ENCODE results near the gene KRTAP22-1.

Gene KRTAP22-1

DNA sequence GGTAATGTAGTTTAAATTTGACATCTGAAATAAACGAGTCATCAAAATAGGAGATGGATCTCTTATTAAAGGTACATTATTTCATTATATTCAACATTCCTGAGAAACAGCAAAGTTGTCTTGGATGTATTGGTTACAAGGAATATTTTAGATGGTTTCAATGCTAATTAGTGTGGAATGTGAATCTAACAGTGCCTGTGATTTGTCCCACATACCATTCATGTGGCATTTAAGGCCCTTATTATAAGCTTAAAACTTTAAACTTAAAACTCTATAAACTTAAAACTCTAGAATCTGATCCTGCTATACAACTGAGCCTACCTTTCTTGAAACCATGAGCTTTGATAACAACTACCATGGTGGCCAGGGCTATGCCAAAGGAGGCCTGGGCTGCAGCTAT is at the start of gene KRTAP22-1:
Gene KRTAP22-1 (plus strand): TSS at position 301 of the 400 bp plus-strand sequence.
- DNase-seq (ENCODE audit: low spot score): no peak

DNA sequence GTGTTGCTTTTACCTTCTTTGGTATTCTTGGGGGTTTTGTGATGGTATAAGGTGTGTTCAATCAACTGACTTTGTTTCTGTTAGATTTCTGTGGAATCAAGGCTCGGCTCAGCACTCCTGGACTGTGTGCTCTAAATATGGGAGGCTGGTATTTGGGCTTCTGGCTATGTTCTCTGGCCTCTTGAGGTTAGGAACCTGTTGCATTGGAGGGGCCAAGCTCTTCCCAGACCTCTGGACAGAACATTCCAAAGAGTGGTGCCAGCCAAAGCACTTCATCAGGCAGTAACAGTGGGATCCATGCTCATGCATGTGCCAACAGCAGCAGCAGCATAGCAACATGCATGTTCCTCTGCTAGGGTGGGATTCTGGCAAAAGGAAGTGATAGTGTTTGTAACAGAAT is 48.1 kb upstream of the KRTAP22-1 start:
- no peak for DNase-seq (ENCODE audit: low spot score)

DNA sequence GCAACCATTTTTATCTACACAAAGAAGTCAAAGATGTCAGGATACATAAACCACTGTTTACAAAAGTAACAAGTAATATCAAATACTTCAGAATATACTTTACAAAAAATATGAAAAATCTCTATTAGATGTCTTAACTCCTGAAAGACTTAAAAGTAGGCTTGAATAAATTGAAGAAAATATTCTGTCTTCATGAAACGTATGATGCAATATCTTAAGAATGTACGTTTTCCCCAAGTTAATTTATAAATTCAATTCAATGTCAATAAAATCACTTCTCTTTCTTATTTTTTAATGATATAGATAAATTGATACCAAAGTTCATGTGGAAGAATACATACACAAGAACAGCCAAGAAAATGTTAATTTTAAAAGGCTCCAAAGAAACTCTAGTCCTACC is 45.8 kb upstream of the KRTAP22-1 start:
- no peak for DNase-seq (ENCODE audit: low spot score)

DNA sequence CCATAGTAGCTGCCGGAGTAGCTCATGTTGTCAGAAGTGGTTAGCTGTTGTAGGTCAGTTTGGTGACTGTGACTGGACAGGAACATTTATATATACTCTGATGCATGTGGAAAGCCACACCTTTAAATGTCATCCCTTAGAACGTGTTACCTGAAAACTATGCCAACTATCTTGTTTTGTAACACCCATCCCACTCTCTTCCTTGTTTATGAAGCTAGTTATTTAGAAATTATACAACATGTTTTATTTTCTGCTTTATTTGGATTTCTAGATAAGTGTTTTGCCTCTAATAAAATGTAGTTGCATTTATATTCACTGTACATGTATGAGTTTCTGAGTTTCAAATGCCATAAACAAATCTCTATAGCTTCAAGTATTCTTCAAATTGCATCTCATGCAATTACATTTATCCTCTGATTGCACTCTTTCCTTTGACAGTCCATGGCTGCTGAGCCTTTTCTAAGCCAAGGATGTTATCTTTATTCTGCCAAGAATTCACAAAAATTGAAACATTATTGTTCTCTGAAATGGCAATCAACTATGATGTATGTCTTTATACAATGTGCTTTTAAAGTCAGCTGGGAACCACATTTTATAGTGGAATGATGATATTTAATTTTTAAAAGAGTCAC is 39.5 kb upstream of the KRTAP22-1 start, which contains the start of gene KRTAP19-7:
Gene KRTAP19-7 (minus strand): TSS at position 51 of the 632 bp plus-strand sequence. CDS start 25 bp downstream, at position 26.
- no peak for DNase-seq (ENCODE audit: low spot score)

DNA sequence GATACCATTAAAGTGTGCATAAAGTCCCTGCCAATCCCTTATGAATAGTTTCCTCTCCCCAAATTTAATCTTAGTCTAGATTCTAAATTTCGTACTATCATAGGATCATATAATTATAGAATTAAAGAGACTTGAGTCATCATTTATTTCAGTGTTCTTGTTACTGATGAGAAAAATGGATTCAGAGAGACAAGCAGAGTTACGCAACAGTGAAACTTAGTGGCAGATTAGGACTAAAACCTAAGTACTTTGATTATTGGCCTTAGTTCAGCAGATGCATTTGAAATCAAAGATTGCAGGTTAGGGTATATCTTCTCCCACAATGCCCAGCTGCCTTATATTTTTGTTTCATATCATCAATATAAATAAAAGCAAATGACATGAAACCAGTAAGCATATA is 38.9 kb upstream of the KRTAP22-1 start:
- no peak for DNase-seq (ENCODE audit: low spot score)

DNA sequence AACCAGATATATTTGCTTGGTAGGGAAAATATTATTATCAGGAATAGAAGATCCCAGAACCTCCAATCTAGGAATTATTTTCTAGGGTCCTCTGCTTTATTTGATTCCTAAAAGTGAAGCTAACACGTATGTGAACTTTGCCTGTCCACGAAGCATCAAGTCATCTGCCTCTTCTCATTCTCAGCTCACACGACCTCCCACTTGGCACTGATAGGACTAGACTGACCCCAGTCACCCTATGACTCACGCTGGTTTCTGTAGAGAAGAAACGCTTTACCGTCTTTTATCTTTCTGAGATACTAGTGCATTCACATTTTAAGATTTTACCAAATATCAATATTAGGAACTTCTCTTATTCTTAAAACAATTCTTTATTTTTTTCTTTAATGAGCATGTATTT is 37.8 kb upstream of the KRTAP22-1 start:
- no peak for DNase-seq (ENCODE audit: low spot score)

DNA sequence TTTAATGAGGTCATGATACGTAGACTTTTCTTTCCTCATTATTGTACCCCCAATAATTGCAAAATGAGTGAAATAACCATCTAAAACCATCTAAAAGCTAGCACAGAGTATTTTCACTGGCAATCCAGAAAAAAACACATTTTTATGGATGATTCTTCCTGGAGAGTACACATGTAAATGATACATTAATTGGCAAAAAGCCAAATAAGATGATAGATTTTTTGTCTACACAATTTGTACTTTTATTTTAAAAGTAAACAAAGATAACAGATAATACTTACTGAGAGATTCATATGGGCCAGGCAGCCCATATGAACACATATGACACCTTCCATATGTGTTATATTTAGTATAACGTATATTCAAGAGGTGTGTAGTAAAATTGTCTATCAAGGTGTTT is 37.3 kb upstream of the KRTAP22-1 start:
- no peak for DNase-seq (ENCODE audit: low spot score)

DNA sequence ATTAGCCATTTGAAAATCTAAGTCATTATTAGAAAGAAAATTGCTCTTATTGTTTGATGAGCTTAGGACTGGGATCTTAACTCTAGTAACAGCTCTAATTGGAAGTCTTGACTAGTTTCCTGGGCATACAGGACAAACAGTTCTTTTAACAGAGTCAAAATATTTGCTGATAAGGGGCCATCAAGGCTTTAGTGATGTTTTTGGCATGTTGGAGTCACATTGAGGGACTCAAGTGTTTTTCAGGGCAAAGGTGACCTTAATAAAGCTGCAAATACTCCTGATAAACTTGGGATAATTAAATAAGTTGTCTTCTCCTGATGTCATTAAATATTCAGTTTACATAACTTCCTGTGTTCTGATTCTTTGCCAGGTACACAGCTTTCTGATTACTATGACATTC is 33.3 kb upstream of the KRTAP22-1 start:
- no peak for DNase-seq (ENCODE audit: low spot score)

DNA sequence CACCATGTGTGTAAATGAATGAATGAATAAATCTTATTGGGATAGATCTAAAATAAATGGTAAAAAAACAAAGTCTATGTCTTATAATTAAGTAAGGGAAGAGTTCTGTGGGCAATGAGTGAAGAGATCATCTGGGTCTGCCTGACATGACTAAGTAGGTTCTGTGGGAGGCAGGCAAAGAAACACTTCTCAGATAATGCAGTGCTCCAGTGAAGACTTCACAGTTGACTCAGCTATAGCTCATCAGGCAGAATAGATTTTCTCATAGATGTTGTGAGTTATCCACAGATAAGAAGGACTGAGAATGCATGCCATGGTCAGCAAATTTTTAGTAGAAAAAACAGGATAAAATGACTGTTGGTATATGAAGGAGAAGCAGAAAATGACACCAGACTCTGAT is 23.1 kb upstream of the KRTAP22-1 start:
- no peak for DNase-seq (ENCODE audit: low spot score)

DNA sequence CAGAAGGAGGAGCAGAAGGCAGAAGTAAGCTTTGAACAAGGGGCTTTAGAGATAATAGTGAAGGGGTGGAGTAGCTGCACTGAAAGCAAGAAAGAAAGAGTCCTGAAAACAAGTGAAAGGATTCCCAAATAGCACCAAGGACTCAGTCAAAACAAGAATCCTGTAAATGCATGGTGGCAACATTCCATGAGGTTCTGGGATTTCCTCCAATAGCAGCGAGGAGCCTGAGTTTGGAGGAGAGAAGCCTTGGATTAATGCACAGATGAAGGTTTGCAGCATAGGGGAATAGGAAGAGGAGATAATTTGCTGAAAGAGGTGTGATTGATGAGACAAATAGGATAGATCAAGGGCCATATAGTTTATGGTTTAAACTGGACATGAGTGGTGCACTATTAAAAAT is 21.5 kb upstream of the KRTAP22-1 start:
- no peak for DNase-seq (ENCODE audit: low spot score)

DNA sequence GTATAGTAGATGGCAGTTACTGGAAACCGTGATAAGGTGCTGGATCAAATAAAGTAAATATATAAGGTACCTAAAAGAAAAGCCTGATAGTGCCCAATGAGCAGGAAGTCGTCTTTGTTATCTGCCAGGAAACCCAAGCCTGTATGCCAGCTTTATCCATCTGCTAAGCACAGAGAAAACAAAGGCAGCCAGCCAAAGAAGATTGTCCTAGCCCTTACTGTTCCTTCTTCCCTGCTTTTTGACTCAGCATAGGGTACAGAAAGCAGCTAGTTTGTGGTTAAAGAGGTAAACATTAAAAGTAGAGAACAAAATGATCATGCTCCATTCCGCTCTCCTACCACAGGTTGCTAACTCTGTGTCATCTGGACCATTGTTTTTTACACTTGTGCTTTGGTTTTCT is 20.8 kb upstream of the KRTAP22-1 start:
- no peak for DNase-seq (ENCODE audit: low spot score)

DNA sequence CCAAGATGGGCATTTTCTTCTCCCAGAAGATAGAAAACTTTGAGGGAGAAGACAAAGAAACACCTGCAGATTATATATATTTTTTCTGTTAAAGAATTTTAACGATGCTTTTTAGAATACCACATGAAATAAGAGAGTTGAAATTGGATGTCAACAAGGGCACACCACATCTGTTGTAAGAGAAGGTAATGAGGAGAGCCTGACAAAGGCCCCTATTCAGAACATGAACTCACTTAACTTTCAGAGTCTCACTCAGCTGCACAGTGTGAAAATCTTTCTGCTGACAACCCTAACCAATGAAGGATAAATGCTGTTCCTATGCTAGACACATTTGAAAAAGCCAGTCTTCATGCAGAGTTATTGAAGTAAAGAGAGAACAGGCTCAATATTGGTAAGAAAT is 18.0 kb upstream of the KRTAP22-1 start:
- no peak for DNase-seq (ENCODE audit: low spot score)

DNA sequence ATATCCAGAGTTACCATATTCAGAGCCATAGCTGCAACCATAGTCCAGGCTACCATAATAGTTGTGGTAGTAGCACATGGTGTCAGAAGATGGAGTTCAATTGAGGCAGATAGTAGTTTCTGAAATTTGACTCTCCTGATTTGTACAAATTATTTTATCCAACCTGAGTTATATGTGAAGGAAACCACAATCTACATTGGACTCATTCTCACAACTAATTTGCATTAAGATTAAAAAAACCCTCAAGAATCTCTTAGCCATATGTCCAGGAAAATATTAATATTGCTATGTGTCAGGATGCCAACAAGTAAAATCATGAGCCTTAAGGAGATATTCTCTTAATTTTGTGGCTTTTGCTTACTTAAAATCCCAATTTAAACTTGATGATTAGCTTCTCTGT is 10.6 kb upstream of the KRTAP22-1 start, which contains the start of gene KRTAP22-2:
Gene KRTAP22-2 (minus strand): TSS at position 101 of the 400 bp plus-strand sequence.
- no peak for DNase-seq (ENCODE audit: low spot score)

DNA sequence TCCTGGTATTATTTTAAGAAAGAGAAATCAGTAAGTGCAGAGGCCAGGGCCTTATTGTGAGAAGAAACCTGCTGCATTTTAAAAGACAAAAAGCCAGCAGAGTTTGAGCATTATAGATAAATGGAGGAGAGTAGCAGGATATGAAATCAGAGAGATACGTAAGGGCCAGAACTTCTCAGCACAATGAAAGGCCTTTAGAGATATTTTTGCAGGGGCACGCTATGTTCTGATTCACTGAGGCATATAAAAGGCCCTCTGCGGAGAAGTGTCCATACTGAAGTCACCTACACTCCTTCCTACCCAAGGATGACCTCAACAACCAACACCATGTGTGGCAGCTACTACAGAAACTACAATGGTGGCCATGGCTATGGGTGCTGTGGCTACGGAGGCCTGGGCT is 8.7 kb upstream of the KRTAP22-1 start, which contains the start of gene KRTAP6-3:
Gene KRTAP6-3 (plus strand): TSS at position 301 of the 400 bp plus-strand sequence. CDS start 6 bp downstream, at position 307.
- no peak for DNase-seq (ENCODE audit: low spot score)

DNA sequence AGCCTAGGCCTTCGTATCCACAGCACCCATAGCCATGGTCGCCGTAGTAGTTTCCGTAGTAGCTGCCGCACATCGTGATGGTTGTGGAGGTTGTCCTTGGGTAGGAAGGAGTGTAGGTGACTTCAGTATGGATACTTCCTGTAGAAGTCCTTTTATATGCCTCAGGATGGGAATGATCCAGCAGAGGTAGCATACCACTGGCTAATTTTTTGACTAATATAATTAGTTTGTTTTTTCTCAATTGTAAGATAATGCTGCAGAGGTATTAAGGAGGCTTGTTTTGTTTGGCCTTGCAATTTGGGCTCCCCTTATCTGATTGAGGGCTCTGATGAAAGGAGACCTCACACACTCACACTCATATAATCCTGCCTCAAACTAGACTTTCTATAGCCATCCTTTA is 2.1 kb upstream of the KRTAP22-1 start, which contains the start of gene KRTAP6-2:
Gene KRTAP6-2 (minus strand): TSS at position 101 of the 400 bp plus-strand sequence. CDS start 28 bp downstream, at position 73.
- no peak for DNase-seq (ENCODE audit: low spot score)

DNA sequence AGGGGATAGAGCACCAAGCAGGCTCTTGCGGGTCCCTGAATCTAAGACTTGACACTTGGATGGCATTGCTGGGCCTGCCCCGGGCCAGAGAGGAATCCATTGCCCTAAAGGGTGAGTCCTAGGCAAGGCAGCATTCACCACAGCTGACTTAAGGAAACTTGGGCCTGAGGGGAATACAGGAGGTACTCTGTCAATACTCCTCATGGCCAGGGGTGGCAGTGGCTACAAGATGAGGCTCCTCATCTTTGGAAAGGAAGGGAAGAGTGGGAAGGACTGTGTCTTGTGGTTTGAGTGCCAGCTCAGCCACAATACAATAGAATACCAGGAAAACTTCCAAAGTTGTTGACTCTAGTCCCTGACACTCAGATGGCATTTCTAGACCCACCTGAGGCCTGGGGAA is 5.1 kb downstream of the KRTAP22-1 start:
- DNase-seq (ENCODE audit: low spot score): no peak

DNA sequence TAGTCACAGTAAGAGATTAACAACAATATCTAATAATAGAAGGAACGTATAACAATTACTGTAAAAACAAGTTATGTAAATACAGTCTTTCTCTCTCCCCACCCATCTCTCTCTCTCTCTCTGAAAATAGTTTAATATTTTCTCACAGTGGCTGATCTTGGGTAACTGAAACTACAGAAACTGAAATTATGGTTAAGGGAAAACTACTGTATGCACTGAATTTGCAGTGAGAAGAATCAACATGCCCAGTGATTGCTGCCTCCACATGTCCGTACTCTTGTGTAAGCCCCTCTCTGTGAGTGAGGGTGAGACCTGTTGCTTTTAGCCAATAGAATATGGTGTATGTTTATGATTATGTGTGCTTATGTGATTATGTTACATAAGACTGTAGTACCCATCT is 11.2 kb downstream of the KRTAP22-1 start:
- DNase-seq (ENCODE audit: low spot score): no peak

DNA sequence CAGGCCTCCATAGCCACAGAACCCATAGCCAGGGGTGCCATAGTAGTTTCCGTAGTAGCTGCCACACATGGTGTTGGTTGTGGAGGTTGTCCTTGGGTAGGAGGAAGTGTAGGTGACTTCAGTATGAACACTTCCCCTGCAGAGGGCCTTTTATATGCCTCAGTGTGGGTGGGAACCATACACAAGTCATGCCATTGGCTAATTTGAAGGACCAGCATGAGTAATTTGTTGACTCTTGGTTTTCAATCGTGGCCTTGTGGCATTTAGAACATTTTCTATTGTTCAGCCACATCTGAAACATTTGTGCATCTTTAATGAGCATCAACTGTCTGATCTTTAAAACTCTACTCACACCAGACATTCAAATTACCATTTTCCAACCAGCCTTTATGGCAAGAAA is 12.9 kb downstream of the KRTAP22-1 start, which contains the start of gene KRTAP6-1:
Gene KRTAP6-1 (minus strand): TSS at position 95 of the 400 bp plus-strand sequence. CDS start 26 bp downstream, at position 69.
- no peak for DNase-seq (ENCODE audit: low spot score)

DNA sequence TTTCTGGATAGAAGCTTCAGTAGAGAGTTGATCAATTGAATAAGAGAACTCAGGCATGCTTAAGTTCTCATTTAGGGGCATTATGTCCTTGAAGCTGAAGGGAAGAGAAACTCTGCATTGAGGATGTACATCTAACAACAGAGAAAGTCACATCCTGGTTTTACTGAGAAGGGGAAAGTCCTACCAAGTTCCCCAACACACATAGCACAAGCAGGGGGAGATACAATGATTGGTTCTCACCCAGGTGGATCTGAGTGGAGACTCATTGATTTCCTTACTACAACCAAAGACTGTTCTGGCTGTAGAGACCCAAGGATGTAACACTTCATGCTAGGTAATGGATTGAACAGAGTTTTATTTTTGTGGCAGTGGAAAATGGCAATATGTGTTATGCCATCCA is 14.3 kb downstream of the KRTAP22-1 start:
- DNase-seq (ENCODE audit: low spot score): no peak

DNA sequence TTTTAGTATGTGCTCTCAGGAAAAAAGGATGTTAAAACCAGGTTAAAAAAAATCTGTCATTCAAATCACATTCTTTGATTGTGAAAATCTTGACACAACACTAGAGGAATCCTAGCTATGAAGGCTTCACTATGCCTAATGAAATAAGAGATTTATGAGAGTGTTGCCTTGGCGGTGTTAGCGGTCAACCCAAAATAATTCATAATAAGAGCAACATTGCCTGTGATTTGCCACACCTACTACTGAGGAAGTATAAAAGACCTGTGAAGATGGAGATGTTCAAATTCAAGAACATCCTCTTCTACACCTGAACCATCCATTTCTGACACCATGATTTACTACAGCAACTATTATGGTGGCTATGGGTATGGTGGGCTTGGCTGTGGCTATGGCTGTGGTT is 15.2 kb downstream of the KRTAP22-1 start, which contains the start of gene KRTAP20-1:
Gene KRTAP20-1 (plus strand): TSS at position 301 of the 400 bp plus-strand sequence. CDS start 30 bp downstream, at position 331.
- DNase-seq (ENCODE audit: low spot score): no peak

DNA sequence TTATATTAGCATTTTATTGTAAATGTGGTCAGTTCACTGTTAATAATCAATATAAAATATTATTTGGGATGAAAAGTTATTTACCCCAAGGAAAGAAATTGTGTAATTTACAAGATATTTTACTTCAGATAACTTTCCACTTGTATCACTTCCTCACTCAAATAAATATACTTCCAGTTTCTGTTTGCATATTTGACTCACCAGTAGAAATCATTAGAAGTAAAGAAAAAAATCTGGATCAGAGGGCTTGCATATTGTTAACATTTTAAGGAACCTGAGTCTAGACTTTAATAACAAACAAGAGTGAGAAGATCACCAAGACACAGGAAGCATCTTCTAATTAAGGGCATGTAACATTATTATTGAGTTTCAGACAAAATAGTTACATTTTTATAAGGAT is 19.2 kb downstream of the KRTAP22-1 start:
- no peak for DNase-seq (ENCODE audit: low spot score)

DNA sequence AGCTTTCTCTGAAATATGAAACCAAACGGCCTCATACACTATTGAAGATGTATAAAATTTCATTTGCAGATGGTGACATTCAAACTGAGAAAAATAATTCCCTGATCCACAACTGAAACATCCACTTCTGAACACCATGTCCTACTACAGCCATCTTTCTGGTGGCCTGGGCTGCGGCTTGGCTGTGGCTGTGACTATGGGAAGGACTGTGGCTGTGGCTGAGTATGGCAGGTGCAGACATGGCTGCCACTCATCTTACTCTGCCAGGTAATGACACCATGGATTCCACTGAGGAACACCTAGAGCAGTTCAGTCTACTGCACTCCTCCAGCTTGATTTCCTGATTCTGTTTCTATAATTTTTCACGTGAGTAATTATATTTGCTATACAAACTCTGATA is 19.6 kb downstream of the KRTAP22-1 start, which contains the start of gene KRTAP20-4:
Gene KRTAP20-4 (plus strand): TSS at position 106 of the 400 bp plus-strand sequence.
- DNase-seq (ENCODE audit: low spot score): no peak

DNA sequence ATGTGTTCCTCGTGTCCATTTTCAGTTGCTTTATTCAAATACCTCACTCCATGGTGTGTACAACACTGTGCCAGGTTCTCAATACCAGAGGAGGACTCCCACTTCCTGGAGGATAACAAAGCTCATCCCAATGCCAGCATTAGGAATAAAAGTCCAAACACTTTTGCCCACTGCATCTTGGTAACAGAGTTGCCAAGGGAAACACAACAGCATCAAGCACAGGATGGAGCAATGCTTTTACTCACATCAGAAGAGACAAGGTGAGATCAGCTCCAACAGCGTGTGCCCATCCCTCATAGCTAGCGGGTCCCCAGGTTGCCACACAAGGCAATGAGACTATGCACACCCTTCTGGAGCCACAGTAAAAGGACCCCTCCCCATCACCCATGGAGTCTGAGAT is 22.5 kb downstream of the KRTAP22-1 start:
- DNase-seq (ENCODE audit: low spot score): no peak

Data from germinal center (tissue), 1 donor.